BLaER1 treated with 17β-estradiol and CSF1 and Interleukin-3, amounts not matched to agents 10 nM and 100 nM (cell line): ENCODE results near the gene FYN.

Experiments
- H3K27ac ChIP-seq, 11 experiments: shearing (Covaris generic); formaldehyde crosslinking; 2 replicates each; pipeline ENCODE4 v1.8.1; 2022
- H3K27me3 ChIP-seq, 11 experiments: shearing (Covaris generic); formaldehyde crosslinking; 2 replicates each; pipeline ENCODE4 v1.8.1; 2022
- H3K36me3 ChIP-seq, 11 experiments: shearing (Covaris generic); formaldehyde crosslinking; 2 replicates each; pipeline ENCODE4 v1.8.1; 2022
- H3K4me1 ChIP-seq, 10 experiments: shearing (Covaris generic); formaldehyde crosslinking; 2 replicates each; pipeline ENCODE4 v1.8.1; 2022
- H3K4me2 ChIP-seq, 11 experiments: shearing (Covaris generic); formaldehyde crosslinking; 2 replicates each; pipeline ENCODE4 v1.8.1; 2022
- H3K4me3 ChIP-seq, 10 experiments: shearing (Covaris generic); formaldehyde crosslinking; 2 replicates each; pipeline ENCODE4 v1.8.1; 2022
- H3K9ac ChIP-seq, 11 experiments: shearing (Covaris generic); formaldehyde crosslinking; 2 replicates each; pipeline ENCODE4 v1.8.1; 2022
- H3K9me3 ChIP-seq, 11 experiments: shearing (Covaris generic); formaldehyde crosslinking; replicated peaks in 1 of 11; 2 replicates each; pipeline ENCODE4 v1.8.1; 2022
- H4K20me1 ChIP-seq, 11 experiments: shearing (Covaris generic); formaldehyde crosslinking; 2 replicates each; pipeline ENCODE4 v1.8.1; 2022
- Cebpa-rat ChIP-seq, 11 experiments: shearing (Covaris generic); IDR thresholded peaks; 2 replicates each; pipeline ENCODE4 v1.8.1; 2022

Gene FYN

DNA sequence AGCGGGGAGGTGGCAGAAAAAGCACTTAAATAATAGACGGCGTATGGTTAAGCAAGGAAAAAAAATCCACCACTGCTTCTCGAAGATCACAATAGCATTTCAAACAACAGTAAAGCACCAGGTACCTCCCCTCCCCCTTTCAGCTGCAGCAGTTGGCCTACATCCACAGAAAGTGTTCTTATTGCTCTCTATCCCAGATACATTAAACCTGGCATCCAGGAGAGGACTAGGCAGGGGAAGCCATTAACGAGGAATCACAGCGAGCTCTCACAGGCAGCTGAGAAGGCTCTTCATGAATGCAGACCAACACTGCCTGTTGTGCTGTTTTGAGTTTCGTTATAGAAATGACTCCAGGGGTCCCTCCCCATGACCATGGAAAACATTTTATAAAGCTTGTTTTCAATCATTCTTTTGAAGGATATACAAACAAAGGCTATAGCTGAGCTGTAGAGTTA is 11.8 kb downstream of the FYN start:
- Histone ChIP-seq H3K4me1 (peaks cover 0 to 20% (median 12%) of the 10 kb centered on the region in 10 experiments; a peak in 12 of 20 replicates), H3K9me3 (no peaks in the 10 kb centered on the region), H3K4me2 (no peak overlapping the region), H4K20me1 (peaks cover 0 to 100% (median 88%) of the 10 kb centered on the region in 11 experiments; a peak in 17 of 22 replicates), H3K27ac (no peak overlapping the region), H3K27me3 (no peaks in the 10 kb centered on the region), H3K4me3 (no peak overlapping the region), H3K9ac (no peak overlapping the region), H3K36me3 (peaks cover 0 to 32% (median 16%) of the 10 kb centered on the region in 11 experiments; a peak in 12 of 22 replicates)
- no peak for TF ChIP-seq Cebpa-rat (IDR thresholded peaks at IDR 0.05)

DNA sequence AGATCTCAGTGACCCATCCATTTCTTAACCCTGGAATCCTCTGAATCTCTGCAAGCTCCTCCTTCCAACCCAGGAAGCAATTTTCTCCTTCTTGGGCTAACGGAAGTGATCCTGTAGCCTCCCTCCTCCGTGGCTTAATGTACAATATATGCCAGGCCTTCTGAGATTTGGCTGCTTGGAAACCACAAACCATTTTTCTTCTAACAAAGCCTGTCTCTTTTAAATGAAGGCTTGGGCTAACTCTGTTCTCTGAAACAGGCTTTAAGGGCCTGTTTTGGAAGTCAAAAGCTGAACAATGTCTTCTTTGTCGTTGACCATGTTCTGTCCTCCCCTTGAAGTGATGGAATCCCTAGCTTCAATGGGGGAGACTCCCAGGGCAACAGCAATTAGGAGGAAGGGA is 14.9 kb downstream of the FYN start:
- H4K20me1 ChIP-seq: peaks cover 0 to 95% (median 78%) of the 10 kb centered on the region in 11 experiments; a peak in 17 of 22 replicates
- no peak overlapping the region for H3K4me3 ChIP-seq
- no peak overlapping the region for H3K27ac ChIP-seq
- no peaks in the 10 kb centered on the region for H3K27me3 ChIP-seq
- H3K36me3 ChIP-seq: peaks cover 0 to 26% (median 14%) of the 10 kb centered on the region in 11 experiments; a peak in 12 of 22 replicates
- no peak overlapping the region for H3K9ac ChIP-seq
- peaks cover under 1 to 24% (median 17%) of the 10 kb centered on the region in 10 experiments; a peak in 15 of 20 replicates for H3K4me1 ChIP-seq
- H3K9me3 ChIP-seq: no peaks in the 10 kb centered on the region
- H3K4me2 ChIP-seq: peak overlapping the region in 8 of 11 experiments; percentile 1 to 45 (median 22); a peak in 7 of 22 replicates
- TF ChIP-seq Cebpa-rat (IDR thresholded peaks at IDR 0.05): no peak

DNA sequence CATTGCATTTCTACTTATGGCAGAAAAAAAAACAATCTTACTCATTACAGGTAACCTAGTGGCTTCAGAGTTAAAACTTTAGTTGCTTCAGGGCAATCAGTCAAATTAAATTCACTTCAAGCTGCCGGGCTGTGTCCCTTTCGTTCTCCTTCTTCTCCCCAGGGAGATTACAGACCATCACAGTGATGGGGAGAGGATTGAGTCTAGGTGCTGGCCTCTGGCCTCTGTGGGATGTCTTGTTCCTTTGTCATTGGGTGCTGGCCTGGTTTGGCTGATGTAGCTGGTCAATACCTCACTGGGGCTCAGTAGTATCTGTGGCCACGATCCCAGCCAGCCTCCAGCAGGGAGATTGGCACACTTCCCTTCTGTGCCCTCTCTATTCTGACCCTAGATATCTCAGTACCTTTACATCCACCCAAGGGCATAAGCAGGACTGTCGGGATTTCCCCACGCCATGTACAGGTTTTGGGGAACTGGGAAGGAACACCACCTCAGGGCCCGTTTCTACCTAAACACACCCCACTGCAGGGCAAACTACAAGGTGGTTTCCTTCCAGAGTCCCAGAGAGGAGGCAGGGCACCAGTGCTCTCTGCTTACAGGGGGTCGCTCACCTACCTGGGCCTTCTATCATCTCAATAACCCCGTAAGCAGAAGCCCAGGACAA is 15.4 kb downstream of the FYN start:
- Histone ChIP-seq H4K20me1 (peaks cover 0 to 95% (median 75%) of the 10 kb centered on the region in 11 experiments; a peak in 17 of 22 replicates), H3K27me3 (no peaks in the 10 kb centered on the region), H3K9me3 (no peaks in the 10 kb centered on the region), H3K4me1 (peaks cover 6 to 30% (median 22%) of the 10 kb centered on the region in 10 experiments; a peak in 17 of 20 replicates), H3K4me2 (peak overlapping the region in 8 of 11 experiments; percentile 1 to 45 (median 22); a peak in 9 of 22 replicates), H3K4me3 (no peak overlapping the region), H3K27ac (no peak overlapping the region), H3K9ac (no peak overlapping the region), H3K36me3 (peaks cover 0 to 26% (median 14%) of the 10 kb centered on the region in 11 experiments; a peak in 12 of 22 replicates)
- no peak for TF ChIP-seq Cebpa-rat (IDR thresholded peaks at IDR 0.05)

GRCh38 chr6:111855753-111856152 is 17.5 kb downstream of the FYN start:
- H3K36me3 ChIP-seq: peaks cover 0 to 17% (median 9%) of the 10 kb centered on the region in 11 experiments; a peak in 9 of 22 replicates
- H3K9ac ChIP-seq: no peak overlapping the region
- H3K4me2 ChIP-seq: no peak overlapping the region
- no peaks in the 10 kb centered on the region for H3K9me3 ChIP-seq
- no peak overlapping the region for H3K27ac ChIP-seq
- no peak overlapping the region for H3K4me3 ChIP-seq
- peaks cover 24 to 50% (median 42%) of the 10 kb centered on the region in 10 experiments for H3K4me1 ChIP-seq
- H4K20me1 ChIP-seq: peaks cover 0 to 95% (median 75%) of the 10 kb centered on the region in 11 experiments; a peak in 20 of 22 replicates
- no peak for TF ChIP-seq Cebpa-rat (IDR thresholded peaks at IDR 0.05)
- no peaks in the 10 kb centered on the region for H3K27me3 ChIP-seq

DNA sequence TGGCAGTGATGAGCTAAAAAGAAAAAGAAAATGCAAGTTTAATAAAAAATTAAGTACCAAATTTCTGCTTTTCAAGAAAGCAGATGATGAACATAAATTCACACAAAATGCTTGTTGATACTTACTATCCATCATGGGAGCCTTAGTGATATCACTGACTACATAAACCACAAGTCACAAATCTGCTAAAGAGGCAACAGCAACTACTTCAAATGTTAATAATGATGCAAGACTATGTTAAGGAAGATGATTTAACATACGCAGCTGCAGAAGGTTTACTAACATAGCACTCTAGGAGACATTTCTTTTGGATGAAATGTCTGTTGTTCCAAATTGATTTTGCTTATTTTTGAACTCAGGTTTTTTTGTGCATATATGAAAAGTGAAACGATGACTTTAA is 18.6 kb downstream of the FYN start:
- no peaks in the 10 kb centered on the region for H3K27me3 ChIP-seq
- no peak overlapping the region for H3K4me2 ChIP-seq
- H4K20me1 ChIP-seq: peaks cover 0 to 95% (median 75%) of the 10 kb centered on the region in 11 experiments; a peak in 20 of 22 replicates
- H3K9me3 ChIP-seq: no peaks in the 10 kb centered on the region
- peaks cover 30 to 61% (median 53%) of the 10 kb centered on the region in 10 experiments for H3K4me1 ChIP-seq
- no peak overlapping the region for H3K9ac ChIP-seq
- H3K27ac ChIP-seq: no peak overlapping the region
- no peak for TF ChIP-seq Cebpa-rat (IDR thresholded peaks at IDR 0.05)
- peaks cover 0 to 12% (median 8%) of the 10 kb centered on the region in 11 experiments; a peak in 9 of 22 replicates for H3K36me3 ChIP-seq
- H3K4me3 ChIP-seq: no peak overlapping the region

GRCh38 chr6:111852725-111853124 is 20.5 kb downstream of the FYN start:
- Histone ChIP-seq H3K9me3 (no peaks in the 10 kb centered on the region), H3K36me3 (peaks cover 0 to 12% (median 8%) of the 10 kb centered on the region in 11 experiments; a peak in 9 of 22 replicates), H3K27me3 (no peaks in the 10 kb centered on the region), H3K4me2 (peak overlapping the region; percentile 0 to 87 (median 29); a peak in 14 of 22 replicates), H3K9ac (no peak overlapping the region), H3K4me3 (no peak overlapping the region), H3K27ac (no peak overlapping the region), H3K4me1 (peaks cover 31 to 72% (median 60%) of the 10 kb centered on the region in 10 experiments), H4K20me1 (peaks cover 0 to 95% (median 75%) of the 10 kb centered on the region in 11 experiments; a peak in 20 of 22 replicates)
- 0 out of 22 replicates have a peak, but pooled peaks of 1 of the 11 experiments have one; percentile 5 for TF ChIP-seq Cebpa-rat (IDR thresholded peaks at IDR 0.05)

DNA sequence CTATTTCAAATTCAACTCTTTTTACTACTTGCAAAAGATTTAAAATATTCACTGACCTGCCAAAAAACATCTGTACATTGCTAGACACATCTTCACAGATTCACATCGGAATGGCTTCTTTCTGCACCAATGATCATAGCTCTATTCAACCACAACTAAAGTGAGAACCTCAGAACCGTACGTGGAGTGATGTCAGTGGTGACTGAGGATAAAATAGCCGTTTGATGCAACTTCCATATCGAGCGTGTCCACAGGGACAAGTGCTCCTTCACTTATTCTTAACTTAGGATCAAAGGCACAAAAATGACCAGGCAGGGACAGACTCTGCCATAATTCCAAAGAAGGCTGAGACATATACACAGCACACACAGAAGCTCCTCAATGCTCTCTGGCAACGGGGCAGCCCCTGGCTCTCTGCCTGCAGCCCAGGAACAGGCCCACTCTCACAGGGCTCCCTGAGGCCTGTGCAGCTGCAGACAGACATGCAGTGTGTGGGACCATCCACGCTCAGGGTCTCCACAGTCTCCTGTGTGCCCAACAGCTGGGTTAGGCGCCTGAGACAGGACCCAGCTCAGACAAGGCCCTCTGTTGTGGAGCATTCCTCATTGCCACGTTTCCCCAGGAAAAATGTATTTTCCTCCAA is 22.8 kb downstream of the FYN start:
- TF ChIP-seq Cebpa-rat (IDR thresholded peaks at IDR 0.05): no peak
- peaks cover 54 to 90% (median 76%) of the 10 kb centered on the region in 10 experiments for H3K4me1 ChIP-seq
- peak overlapping the region in 6 of 11 experiments; percentile 11 to 65 (median 52); a peak in 10 of 22 replicates for H3K9ac ChIP-seq
- no peaks in the 10 kb centered on the region for H3K9me3 ChIP-seq
- no peaks in the 10 kb centered on the region for H3K27me3 ChIP-seq
- peak overlapping the region in 8 of 11 experiments; percentile 18 to 66 (median 38); a peak in 11 of 22 replicates for H3K27ac ChIP-seq
- peak overlapping the region; percentile 60 to 87 (median 77) for H3K4me2 ChIP-seq
- H3K36me3 ChIP-seq: peaks cover 0 to 20% (median 8%) of the 10 kb centered on the region in 11 experiments; a peak in 11 of 22 replicates
- peaks cover 0 to 98% (median 69%) of the 10 kb centered on the region in 11 experiments; a peak in 19 of 22 replicates for H4K20me1 ChIP-seq
- peak overlapping the region in 3 of 10 experiments; percentile 9 to 31 (median 14); a peak in 3 of 20 replicates for H3K4me3 ChIP-seq

- peaks cover 0 to 100% (median 72%) of the 10 kb centered on the region in 11 experiments; a peak in 19 of 22 replicates for H4K20me1 ChIP-seq
- H3K4me1 ChIP-seq: peaks cover 65 to 96% (median 87%) of the 10 kb centered on the region in 10 experiments
- no peak overlapping the region for H3K9ac ChIP-seq
- peak overlapping the region; percentile 17 to 87 (median 77); a peak in 18 of 22 replicates for H3K4me2 ChIP-seq
- no peak for TF ChIP-seq Cebpa-rat (IDR thresholded peaks at IDR 0.05)
- peaks cover 0 to 23% (median 8%) of the 10 kb centered on the region in 11 experiments; a peak in 11 of 22 replicates for H3K36me3 ChIP-seq
- H3K27ac ChIP-seq: peak overlapping the region in 1 of 11 experiments; percentile 66; a peak in 2 of 22 replicates
- no peaks in the 10 kb centered on the region for H3K9me3 ChIP-seq
- H3K27me3 ChIP-seq: no peaks in the 10 kb centered on the region
- no peak overlapping the region for H3K4me3 ChIP-seq
Observed at GRCh38 chr6:111849298-111849697, 24.0 kb downstream of the FYN start.
